ENCODE measurements around the gene TRUB1. TPM values are rescaled to one million over a fixed set of nuclear protein-coding genes. Genes with fewer than 3 reads are reported as not detected.

The TRUB1 gene
- total RNA-seq, 1 donor from 2014 or later = 18.4 TPM

DNA sequence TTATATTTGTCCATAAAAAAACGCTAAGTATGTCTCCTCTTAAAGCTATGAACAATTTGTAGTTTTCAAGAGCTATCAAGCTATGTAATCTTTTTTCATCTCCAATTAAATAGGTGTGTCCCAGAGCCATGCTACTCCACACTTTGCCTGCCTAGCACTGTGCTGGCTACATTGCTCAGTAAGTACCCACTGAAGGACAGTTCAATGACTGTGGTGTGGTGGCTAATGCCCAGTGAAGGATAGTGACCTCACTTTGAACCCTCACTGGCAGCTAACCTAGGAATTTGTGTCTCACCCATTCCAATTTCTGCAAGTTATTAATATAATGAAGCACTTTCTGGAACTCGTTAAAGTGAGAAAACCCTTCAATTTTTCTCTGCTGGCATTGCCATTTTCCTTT, 14.4 kb upstream of the TRUB1 start:
- DNase-seq = no peak

DNA sequence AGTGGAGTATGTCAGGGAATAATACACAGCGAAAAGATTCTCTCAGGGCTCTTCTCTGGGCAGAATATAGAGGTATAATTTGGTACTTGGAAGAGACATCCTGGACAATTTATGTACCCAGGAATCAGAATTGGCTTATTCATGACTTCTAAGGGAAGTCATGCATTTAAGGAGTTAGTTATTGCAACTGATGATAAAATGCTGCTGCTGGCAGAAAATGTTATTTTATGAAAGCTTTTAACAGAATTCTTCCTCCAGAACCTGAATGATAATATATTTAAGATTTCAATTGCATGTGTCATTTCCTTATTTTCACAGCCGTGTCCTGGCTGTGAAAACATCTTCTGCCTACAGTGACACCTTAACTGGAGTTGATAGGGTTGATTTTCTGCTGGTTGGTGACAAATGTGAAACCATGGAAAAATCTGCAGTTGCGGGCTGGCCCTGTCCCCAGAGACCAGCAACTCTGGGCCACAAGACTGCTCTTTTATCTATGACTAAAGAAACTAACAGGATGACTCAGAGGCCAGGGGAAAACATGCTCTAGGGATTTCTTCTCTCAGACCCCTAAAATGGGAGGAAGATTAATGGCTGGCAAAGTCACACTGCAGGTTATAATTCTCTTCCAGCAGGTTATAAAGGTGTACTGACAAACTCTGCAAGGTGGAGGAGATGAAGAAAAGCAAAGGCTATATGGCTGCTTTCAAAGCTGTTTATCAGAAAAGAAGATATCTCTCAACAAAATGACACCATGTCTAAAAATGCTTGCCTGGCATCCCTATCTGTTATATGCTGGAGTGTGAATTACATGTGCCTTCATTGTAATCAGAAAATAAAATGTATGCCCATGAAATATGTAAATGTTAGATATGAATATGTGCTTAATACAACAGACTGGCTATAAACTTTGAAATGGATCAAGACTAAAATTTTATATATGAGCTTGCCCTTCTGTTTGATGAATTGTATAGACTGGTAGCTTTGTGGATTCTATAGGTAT, 12.1 kb upstream of the TRUB1 start:
- no peaks in the 10 kb centered on the region for H3K9me3 ChIP-seq (replicated peaks)
- intact Hi-C loops (cut with micrococcal nuclease) = no loop called here
- H3K4me3 ChIP-seq = no peak overlapping the region
- peak overlapping the region; percentile 16 for H3K27ac ChIP-seq (replicated peaks)
- H3K4me1 ChIP-seq = peaks cover 26% of the 10 kb centered on the region
- TF ChIP-seq, protein P1, sequence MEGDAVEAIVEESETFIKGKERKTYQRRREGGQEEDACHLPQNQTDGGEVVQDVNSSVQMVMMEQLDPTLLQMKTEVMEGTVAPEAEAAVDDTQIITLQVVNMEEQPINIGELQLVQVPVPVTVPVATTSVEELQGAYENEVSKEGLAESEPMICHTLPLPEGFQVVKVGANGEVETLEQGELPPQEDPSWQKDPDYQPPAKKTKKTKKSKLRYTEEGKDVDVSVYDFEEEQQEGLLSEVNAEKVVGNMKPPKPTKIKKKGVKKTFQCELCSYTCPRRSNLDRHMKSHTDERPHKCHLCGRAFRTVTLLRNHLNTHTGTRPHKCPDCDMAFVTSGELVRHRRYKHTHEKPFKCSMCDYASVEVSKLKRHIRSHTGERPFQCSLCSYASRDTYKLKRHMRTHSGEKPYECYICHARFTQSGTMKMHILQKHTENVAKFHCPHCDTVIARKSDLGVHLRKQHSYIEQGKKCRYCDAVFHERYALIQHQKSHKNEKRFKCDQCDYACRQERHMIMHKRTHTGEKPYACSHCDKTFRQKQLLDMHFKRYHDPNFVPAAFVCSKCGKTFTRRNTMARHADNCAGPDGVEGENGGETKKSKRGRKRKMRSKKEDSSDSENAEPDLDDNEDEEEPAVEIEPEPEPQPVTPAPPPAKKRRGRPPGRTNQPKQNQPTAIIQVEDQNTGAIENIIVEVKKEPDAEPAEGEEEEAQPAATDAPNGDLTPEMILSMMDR (IDR thresholded peaks at IDR 0.05; ENCODE audit: borderline replicate concordance) = no peak
- DNase-seq = no peak
- H3K36me3 ChIP-seq = no peaks in the 10 kb centered on the region
- no peaks in the 10 kb centered on the region for H3K27me3 ChIP-seq (ENCODE audit: low read depth)

More for the DNA sequence above, 14.4 kb upstream of the TRUB1 start:
- intact Hi-C loops (cut with micrococcal nuclease) = no loop called here
- TF ChIP-seq, protein P1 (IDR thresholded peaks at IDR 0.05; ENCODE audit: borderline replicate concordance) = no peak
- no peaks in the 10 kb centered on the region for H3K9me3 ChIP-seq (replicated peaks)
- H3K4me1 ChIP-seq = peaks cover 19% of the 10 kb centered on the region
- H3K27me3 ChIP-seq (ENCODE audit: low read depth) = no peaks in the 10 kb centered on the region
- H3K36me3 ChIP-seq = no peaks in the 10 kb centered on the region
- H3K4me3 ChIP-seq = no peak overlapping the region
- H3K27ac ChIP-seq (replicated peaks) = no peak overlapping the region

DNA sequence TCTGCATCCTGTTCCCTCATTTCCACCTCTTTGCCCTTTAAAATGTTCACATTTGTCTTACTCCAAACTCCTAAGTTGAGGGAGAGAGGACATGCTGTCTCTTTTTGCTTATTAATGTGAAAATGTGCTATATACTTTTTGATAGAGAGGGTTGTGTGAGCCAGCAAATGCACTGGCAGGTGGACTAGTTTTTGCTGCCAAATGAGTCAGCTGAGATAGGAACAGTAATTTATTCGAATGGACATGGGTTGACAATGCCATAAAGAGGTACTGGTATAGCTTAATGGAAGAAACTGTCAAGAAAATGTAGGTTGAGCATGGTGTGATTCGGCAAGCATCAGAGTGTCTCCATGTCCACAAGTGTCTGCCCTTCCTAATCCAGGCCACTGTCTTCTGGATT, 9.2 kb upstream of the TRUB1 start:
- Histone ChIP-seq H3K9me3 (replicated peaks) (peaks cover 4% of the 10 kb centered on the region), H3K4me1 (peaks cover 26% of the 10 kb centered on the region), H3K27me3 (ENCODE audit: low read depth) (no peaks in the 10 kb centered on the region), H3K36me3 (no peaks in the 10 kb centered on the region), H3K4me3 (no peak overlapping the region), H3K27ac (replicated peaks) (no peak overlapping the region)
- DNase-seq = no peak
- intact Hi-C loops (cut with micrococcal nuclease) = no loop called here
- TF ChIP-seq, protein P1 (IDR thresholded peaks at IDR 0.05; ENCODE audit: borderline replicate concordance) = no peak

DNA sequence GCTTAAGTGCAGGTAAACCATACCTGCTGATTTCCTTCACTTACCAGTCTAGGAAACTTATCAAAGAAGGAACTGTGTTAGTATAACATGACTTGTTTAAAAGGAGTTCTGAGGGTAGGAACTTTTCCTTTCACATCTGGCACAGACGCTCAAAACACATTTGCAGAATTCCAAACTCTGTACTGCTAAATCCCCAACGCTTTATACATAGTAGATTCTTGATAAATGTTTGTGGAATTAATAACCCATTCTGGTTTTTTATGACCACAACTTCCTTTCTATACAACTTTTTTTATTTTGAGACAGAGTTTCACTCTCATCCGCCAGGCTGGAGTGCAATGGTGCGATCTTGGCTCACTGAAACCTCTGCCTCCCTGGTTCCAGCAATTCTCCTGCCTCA, 7.7 kb upstream of the TRUB1 start:
- intact Hi-C loops (cut with micrococcal nuclease) = no loop called here
- peaks cover 4% of the 10 kb centered on the region for H3K9me3 ChIP-seq (replicated peaks)
- peaks cover 21% of the 10 kb centered on the region for H3K4me1 ChIP-seq
- TF ChIP-seq, protein P1 (IDR thresholded peaks at IDR 0.05; ENCODE audit: borderline replicate concordance) = no peak
- H3K4me3 ChIP-seq = no peak overlapping the region
- no peak for DNase-seq
- H3K27ac ChIP-seq (replicated peaks) = no peak overlapping the region
- no peaks in the 10 kb centered on the region for H3K27me3 ChIP-seq (ENCODE audit: low read depth)
- H3K36me3 ChIP-seq = no peaks in the 10 kb centered on the region

DNA sequence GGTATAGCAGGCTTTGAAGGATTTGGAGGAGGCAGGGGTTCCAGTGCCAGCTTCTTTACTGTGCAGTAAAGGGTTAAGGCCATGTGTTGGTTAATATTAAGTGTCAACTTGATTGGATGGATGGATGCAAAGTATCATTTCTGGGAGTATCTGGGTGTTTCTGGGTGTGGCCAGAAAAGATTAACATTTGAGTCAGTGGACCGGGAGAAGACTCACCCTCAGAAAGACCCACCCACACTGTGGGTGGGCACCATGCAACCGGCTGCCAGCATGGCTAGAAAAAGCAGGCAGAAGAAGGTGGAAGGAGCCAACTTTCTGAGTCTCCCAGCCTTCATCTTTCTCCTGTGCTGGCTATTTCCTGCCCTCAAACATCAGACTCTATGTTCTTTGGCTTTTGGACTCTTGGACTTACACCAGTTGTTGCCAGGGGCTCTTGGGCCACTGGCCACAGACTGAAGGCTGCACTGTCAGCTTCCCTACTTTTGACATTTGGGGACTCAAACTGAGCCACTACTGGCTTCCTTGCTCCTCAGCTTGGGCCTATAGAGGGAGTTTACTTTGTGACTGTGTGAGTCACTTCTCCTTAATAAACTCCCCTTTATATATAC, 6.8 kb upstream of the TRUB1 start:
- Histone ChIP-seq H3K27ac (replicated peaks) (no peak overlapping the region), H3K9me3 (replicated peaks) (peaks cover 4% of the 10 kb centered on the region), H3K4me3 (no peak overlapping the region), H3K4me1 (peaks cover 13% of the 10 kb centered on the region), H3K27me3 (ENCODE audit: low read depth) (no peaks in the 10 kb centered on the region), H3K36me3 (no peaks in the 10 kb centered on the region)
- intact Hi-C loops (cut with micrococcal nuclease) = no loop called here
- no peak for DNase-seq
- TF ChIP-seq, protein P1 (IDR thresholded peaks at IDR 0.05; ENCODE audit: borderline replicate concordance) = no peak
